ENCODE measurements around the gene GRK6.

DNA sequence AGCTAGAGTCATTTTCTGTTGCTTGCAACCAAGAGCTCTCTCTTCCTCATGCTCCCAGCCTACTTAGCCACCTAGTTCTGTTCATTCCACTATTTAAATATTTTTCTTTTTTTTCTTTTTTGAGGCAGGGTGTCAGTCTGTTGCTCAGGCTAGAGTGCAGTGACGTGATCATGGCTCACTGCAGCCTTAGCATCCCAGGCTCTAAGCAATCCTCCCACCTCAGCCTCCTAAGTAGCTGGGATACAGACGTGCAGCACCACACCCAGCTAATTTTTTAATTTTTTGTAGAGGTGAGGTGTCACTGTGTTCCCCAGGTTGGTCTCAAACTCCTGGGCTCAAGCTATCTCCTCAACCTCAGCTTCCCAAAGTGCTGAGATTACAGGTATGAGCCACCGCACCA is 12.0 kb upstream of the GRK6 start:
- TF ChIP-seq, protein P1, sequence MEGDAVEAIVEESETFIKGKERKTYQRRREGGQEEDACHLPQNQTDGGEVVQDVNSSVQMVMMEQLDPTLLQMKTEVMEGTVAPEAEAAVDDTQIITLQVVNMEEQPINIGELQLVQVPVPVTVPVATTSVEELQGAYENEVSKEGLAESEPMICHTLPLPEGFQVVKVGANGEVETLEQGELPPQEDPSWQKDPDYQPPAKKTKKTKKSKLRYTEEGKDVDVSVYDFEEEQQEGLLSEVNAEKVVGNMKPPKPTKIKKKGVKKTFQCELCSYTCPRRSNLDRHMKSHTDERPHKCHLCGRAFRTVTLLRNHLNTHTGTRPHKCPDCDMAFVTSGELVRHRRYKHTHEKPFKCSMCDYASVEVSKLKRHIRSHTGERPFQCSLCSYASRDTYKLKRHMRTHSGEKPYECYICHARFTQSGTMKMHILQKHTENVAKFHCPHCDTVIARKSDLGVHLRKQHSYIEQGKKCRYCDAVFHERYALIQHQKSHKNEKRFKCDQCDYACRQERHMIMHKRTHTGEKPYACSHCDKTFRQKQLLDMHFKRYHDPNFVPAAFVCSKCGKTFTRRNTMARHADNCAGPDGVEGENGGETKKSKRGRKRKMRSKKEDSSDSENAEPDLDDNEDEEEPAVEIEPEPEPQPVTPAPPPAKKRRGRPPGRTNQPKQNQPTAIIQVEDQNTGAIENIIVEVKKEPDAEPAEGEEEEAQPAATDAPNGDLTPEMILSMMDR (IDR thresholded peaks at IDR 0.05): no peak
- TF ChIP-seq EP300 (IDR thresholded peaks at IDR 0.05): no peak
